ENCODE measurements around the gene INPP4B.

INPP4B gene

DNA sequence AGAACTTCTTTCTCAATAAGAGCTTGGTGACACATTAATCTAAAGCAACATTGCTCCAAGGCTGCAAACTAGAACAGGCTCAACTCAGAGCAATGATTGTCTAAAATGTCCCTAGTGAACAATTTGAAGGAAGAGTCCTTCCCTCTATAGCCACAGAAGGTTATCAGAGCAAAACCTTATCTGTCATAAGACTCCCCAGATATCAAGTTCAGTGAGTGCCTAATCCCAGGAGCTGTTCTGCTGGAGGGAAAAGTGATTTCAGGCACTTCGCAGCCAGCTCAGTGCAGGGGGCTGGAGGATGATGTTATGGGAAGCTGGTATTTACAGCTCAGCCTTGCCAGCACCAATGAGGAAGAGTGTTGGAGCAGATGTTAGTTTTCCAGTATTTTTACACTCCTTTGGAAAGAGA lies 497.5 kb downstream of the INPP4B start:
- no peak for DNase-seq (ENCODE audit: low spot score)

GRCh38 chr4:142347241-142347640 lies 498.9 kb downstream of the INPP4B start:
- DNase-seq (ENCODE audit: low spot score) = no peak

DNA sequence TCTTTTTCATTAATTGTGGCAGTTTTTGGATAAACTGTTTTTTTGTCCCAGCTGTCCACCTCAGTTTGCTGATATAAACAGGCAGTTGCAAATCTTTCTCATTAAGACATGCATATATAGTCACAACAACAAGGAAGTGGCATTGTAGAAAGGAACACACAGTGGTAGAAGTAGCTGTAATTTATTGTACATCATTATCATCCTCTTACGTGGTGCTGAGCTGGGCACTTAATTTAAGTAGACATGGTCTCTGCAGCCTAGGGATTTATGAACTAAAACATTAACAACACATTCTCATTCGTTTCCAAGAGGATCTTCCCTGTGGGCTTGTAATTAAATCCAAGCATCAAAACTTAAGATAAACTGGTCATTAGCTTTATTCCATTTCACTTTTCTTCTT lies 500.2 kb downstream of the INPP4B start:
- no peak for DNase-seq (ENCODE audit: low spot score)

DNA sequence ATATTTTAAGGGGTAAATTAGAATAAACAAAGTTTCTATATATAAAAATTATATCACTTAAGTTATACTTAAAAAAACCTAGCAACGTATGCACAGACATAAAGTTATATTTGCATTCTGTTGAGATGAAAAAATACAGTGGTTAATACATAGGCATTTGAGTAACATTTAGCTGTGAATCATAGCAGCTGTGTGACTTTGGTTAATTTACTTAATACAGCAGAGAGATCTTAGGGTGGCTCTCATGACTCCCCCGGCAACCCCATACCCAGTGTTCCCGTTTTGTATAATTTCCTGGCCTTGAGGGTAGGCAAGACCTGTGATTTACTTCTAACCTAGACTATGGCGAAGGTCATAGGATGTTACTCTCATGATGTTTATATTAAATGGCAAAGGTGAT lies 504.8 kb downstream of the INPP4B start:
- no peak for DNase-seq (ENCODE audit: low spot score)

DNA sequence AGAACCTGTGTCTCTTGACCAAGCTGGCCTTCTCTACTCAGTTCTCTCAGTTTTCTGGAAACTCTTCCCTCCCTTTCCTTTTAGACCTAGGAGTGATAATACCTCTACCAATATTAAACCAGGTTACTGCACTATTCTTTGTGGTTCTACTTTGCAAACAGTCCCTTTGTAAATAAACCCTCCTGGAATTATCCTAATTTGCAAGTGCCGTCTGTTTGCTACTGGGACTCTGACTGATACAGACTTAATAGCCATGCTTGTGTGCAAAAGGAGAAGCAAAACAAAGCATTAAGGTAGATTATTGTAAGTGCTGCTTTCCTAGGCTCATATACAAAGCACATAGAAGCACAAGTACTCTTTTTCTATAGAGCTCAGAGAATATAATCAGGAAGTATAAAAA lies 507.0 kb downstream of the INPP4B start:
- no peak for DNase-seq (ENCODE audit: low spot score)

GRCh38 chr4:142336251-142336934 lies 509.7 kb downstream of the INPP4B start:
- no peak for DNase-seq (ENCODE audit: low spot score)

- DNase-seq (ENCODE audit: low spot score) = no peak
These were observed 511.2 kb downstream of the INPP4B start for GRCh38 chr4:142334931-142335330.

DNA sequence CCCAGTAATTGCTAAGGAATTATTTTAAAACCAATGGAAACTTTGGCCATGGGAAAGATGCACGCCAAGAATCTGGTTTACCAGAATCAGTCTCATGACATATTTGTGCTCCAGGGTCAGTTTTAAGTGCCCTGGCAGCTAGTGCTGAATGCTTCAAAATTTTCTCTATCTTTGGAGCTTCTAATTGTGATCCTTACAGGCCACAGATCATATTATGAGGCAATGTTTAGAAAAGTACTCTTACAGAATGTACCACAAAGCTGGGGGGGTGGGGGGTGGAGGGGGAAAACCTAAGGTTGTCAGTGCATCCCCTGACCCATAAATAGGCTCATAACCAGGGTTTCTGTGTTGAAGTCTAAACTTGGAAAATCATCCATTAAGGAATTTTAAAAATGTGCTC lies 514.5 kb downstream of the INPP4B start:
- no peak for DNase-seq (ENCODE audit: low spot score)

DNA sequence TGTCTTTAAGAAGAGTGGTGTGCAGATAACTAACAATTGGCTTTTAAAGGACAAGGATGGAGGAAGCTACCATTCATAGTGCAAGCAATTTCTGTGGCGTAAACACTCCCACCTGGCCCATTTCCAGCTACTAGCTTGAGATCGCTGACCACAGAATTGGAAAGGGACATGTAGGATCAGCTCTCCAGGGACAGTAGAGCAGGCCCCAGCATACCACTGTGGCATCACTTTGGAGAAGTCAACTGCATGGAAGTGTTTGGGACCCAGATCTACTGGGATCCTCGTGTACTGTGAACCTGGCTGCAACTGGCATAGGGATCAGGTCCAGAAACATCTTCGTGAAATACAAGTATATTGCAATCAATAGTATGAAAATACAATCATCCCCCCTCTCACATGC lies 515.0 kb downstream of the INPP4B start:
- DNase-seq (ENCODE audit: low spot score) = no peak

- DNase-seq (ENCODE audit: low spot score) = no peak
These were observed 515.8 kb downstream of the INPP4B start for GRCh38 chr4:142330311-142330710.

DNA sequence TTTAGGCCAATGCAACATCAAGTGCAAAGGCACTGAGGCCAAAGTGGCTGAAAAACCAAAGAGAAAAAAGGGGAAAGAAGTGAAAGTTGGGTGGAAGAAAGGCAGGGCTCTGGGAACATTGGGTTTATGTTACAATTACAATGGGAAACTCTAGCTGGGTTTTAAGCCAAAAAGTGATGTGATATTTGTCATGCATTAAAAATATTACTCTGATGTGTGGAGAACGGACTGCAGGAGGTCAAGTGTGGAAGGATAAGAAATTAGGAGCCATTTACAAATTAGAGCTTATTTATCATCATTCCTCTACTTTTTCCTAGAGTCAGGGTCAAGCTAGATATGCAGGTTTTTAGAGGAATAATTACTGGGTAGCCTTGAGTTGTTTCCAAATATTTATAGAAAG lies 516.8 kb downstream of the INPP4B start:
- DNase-seq (ENCODE audit: low spot score) = no peak

DNA sequence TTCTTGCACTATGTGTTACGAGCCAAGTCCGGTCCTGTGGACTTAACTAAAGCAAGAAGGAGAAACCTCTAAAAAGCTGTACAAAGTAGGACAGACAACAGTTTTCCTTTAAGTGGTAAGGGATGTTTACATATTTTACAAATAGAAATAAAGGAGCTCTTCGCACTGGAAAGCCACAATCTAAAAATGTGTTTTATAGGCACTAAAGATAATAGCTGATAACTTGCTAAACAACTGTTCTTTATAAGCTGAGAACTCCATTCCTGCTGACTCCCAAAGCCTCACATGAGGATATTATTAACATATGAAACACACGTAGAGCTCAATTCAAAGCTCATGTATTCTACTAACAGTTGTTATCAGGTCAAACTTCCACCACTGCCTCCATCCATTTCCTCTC lies 519.9 kb downstream of the INPP4B start:
- no peak for DNase-seq (ENCODE audit: low spot score)

GRCh38 chr4:142324572-142324971 lies 521.5 kb downstream of the INPP4B start:
- DNase-seq (ENCODE audit: low spot score) = no peak

GRCh38 chr4:142322996-142323395 lies 523.1 kb downstream of the INPP4B start:
- no peak for DNase-seq (ENCODE audit: low spot score)

GRCh38 chr4:142318280-142318679 lies 527.8 kb downstream of the INPP4B start:
- DNase-seq (ENCODE audit: low spot score) = no peak

DNA sequence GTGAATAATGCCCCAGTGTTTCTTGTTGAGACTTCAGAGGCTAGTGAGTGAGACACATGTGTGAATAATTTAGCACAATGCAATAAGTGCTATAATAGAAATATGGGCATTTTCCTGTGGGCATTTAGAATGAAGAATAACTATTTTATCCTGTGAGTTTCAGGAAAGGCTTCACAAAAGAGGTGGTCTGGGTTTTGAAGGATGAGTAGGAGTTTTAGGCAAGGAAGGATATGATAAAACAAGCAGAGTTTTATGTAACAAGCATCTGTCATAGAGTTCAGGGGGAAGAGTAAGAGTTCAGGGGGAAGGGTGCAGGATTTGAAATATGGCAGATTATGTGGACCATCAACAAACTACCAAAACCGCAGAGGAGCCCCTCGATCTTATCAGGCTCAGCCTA lies 529.2 kb downstream of the INPP4B start:
- no peak for DNase-seq (ENCODE audit: low spot score)

DNA sequence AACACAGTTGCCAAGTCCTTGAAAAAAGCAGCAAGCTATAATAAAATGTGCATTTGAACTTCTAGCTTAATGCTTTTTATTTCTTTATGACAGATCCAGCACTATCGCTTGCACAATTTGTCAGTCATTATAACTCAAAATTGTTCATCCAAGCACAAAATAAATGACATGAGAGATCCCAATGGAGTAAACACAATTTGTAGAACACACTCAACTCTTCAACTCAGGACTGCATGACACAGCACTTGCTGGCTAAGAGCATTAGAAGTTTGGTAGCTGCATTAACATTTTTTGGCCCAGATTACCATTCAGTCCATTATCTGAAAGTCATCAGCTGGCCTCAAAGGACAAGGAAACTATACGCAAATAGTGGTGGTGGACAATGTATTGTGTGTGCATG lies 530.1 kb downstream of the INPP4B start:
- no peak for DNase-seq (ENCODE audit: low spot score)

DNA sequence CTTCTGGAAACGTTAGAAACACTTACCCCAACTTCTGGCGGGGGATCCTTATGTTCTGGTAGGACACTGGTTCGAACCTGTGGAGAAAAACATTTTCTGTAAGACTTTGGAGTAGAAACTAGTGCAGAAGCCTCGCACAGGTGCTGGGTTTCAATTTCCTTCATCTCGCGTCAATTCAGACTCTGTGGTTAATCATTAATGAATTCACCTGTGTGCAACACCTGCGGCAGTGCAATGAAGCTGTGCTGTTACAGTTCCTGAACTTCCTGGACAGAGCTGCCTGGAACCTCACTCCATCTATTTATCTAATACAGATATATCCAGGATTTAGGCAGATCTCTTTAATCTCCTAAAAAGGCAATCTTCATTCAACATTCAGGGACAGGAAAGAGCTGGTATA lies 531.4 kb downstream of the INPP4B start:
- peak; percentile 66 for DNase-seq (ENCODE audit: low spot score)

DNA sequence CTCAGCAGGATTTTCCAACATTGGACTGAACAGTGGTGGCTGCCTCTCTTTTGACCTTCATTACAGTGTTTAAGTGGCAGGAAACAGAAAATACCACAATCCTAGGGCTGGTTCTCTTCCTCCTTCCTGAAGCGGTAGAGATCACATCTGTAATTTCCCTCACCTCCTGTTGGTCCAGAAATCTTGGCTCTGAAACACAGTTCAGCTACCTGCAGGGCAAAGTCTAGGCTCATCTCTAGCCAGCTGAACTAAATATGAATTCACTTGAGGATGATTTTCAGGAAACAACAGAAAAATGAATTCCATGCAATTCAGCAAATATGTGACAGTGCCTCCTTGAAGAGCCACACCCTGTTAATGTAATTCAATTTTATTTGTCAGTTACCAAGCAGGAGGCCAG lies 531.9 kb downstream of the INPP4B start:
- DNase-seq (ENCODE audit: low spot score) = no peak

DNA sequence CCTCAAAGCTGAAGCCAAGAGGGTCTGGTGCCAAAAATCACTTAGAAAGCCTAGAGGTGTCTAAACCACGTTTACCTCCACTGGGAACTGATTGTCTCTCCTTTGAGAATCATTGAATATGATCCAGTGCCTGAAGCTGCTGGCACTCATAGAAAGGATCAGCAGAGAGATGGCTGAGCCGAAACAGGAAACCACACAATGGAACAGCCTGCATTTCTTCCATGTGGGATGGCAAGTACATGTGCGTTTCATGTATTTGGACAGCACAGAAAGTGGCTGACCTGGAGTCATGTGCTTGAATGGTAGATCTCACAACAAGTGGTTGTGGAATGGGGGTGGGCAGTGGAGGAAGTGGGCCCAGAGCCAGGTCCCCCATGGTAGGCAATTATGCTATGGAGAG lies 533.7 kb downstream of the INPP4B start:
- DNase-seq (ENCODE audit: low spot score) = no peak

DNA sequence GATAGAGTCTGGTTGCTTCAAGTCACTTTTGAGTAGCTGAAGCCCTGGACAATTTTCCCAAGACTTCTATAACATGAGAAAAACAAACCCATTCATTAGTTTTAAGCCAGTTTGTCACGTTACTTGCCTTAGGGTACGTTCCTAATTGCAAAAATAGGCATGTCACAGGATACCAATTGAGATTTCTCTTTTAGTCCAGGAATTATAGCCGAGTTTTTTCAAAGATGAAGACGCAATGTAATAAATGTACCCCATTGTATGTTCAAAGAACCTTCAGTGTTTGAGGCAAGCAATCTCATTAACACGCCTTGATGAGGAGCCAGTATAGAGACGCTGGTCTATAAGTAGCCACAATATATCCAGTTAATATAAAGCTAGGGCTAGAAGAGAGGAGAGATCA lies 534.2 kb downstream of the INPP4B start:
- no peak for DNase-seq (ENCODE audit: low spot score)

DNA sequence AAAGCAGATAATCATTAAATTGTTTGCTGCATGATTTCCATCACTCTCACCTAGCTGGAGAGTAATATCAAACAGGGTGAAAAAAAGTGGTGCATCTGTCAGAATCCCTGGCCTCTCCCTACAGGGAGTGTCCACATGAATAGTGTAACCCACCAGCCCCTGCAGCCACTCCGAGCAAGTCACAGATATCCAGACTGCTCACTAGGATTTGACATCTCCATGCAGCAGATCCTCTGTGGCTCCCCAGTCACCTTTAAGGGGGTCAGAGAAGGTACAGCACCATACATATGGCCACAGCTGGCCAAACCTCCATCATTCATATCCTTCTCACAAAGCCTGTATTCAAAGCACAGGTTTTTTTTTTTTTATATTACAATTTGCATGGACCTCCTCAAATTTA lies 536.3 kb downstream of the INPP4B start:
- no peak for DNase-seq (ENCODE audit: low spot score)

GRCh38 chr4:142307857-142308256 lies 538.2 kb downstream of the INPP4B start:
- peak; percentile 17 for DNase-seq (ENCODE audit: low spot score)

DNA sequence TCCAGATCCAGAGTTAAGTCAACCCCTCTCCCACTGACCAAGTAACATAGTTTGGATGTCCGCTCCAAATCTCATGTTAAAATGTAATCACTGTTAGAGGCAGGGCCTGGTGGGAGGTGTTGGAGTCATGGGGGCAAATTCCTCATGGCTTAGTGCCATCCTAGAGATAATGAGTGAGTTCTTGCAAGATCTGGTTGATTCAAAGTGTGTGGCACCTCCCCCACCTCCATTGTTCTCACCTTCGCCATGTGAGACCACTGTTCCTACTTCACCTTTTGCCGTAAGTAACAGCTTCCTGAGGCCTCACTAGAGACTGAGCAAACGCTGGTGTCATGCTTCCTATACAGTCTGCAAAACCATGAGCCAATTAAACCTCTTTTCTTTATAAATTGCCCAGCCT lies 548.8 kb downstream of the INPP4B start:
- DNase-seq (ENCODE audit: low spot score) = no peak

GRCh38 chr4:142293536-142293935 lies 552.6 kb downstream of the INPP4B start:
- no peak for DNase-seq (ENCODE audit: low spot score)
